ENCODE data around the gene SPPL2B.

SPPL2B gene

DNA sequence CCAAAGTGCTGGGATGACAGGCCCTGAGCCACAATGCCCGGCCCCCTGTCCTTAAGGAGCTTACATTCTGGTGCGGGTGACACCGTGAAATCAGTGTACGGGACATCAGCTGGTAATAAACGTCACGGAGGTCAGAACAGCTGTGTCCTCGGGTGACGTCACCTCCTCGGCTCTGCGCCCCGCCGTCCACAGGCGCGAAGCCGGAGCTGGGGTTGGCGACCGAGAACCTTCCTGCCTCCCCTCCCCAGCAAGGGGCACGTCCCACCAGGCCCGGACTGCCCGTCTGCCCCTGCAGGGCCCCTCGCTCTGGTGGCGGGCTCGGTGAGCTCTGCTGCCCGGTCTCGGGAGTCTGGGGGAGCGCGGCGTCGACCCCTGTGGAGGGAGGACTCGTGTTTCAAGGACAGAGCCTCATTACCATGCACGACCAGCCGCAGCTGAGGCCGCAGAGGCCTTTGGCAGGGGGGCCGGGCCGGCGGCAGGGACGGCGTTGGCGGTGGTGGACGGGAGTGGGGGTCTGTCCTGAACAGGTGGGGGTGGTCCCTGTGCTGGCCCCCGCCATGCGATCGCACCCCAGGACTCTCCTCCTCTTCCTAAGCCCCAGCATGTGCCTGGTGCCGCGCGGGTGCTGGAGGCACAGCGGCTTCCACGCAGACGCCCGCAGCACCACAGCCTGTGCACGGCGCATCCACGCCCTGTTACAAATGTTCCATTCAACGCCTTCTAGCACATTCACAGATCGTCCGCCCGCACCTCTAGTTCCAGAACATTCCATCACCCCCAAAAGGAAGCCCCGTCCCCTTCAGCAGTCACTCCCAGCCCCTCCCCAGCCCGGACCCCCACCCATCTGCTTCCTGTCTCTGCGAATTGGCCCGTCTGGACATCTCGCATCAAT is 25.9 kb upstream of the SPPL2B start:
- no peak for DNase-seq

DNA sequence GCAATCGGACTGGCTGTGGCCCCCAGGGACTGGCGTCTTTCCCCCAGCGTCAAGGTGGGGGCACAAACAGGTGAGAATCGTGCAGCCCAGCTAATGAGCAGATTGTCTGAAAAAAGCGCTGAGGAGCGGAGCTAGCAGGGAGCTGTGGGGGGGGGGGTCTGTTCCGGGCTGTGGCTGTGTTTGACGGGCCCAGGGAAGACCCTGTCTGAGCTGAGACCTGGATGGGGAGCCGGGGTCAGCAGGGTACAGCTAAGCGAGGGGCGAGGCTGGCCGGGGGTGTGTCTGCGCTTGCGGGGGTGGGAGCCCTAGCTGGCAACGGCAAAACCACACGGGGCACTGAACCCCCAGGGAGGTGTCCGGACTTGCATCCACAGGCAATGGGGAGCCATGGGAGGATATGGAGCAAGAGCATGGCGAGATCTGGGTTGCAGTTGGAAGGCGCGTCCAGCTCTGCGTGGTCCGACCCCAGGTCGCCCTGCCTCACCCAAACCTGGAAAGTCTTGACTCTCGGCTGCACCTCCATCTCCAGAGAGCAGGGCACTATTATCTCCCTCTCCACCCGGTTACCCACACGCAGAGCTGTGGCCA is 25.2 kb upstream of the SPPL2B start:
- DNase-seq, result no peak

DNA sequence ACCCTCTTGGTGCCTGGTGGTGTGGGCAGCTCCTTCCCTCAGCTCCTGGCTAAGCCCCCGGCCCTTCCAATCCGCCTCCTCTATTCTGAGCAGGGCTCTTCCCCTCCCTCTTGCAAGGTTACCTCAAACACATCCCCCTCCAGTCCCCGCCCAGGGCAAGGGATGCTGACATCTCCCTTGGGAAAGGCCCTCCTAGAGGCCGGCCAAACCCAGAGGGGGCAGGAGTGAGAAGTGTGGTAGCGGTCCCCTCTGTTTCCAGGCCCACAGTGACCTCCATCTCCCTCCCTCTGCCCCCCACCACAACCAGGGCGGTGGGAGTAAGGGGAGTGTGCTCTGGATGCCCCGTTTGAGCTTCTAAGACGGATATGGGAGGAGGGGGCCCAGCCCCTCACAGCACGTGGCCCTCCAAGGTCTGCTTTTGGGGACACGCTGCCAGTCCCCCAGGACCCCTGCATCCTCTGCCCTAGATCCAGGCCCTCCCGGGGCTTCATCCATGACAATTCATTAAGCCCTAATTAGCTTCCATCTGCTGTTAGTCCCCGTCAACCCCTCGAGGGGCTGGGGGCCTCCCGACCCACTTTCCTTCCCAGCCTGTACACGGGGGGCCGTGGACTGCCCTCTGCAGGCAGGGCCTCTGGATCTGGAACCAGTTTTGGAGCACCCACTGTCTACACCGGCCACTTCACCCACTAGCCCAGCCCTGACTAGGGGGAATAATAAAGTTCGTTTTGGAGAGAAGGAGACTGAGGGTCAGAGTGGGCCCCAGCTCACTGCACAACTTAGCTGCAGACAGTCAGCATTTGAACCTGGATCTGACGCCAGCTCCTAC is 22.8 kb upstream of the SPPL2B start:
- no peak for DNase-seq

DNA sequence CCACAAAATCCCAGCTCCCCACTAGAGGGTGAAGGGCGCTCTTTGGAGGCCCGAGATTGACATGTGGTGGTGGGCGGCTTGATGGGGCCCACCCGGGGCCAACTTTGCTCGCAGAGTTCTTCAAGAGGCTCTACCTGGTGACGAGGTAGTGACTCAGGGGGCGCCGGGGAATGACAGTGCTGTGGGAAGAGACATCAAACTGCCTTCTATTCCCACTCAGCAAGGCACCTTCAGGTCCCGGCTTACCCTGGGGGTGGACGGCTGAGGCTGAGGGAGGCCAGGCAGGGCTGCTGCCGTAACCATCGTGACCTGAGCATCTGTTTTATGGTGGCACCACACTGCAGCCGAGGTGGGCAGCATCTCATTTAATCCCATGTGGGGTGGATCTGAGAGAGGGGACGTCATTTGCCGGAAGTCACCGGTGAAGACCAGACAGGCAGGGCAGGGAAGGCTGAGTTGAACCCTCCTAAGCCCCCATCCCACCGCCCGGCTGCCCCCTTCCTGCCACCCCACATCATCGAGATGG is 22.1 kb upstream of the SPPL2B start:
- no peak for DNase-seq

DNA sequence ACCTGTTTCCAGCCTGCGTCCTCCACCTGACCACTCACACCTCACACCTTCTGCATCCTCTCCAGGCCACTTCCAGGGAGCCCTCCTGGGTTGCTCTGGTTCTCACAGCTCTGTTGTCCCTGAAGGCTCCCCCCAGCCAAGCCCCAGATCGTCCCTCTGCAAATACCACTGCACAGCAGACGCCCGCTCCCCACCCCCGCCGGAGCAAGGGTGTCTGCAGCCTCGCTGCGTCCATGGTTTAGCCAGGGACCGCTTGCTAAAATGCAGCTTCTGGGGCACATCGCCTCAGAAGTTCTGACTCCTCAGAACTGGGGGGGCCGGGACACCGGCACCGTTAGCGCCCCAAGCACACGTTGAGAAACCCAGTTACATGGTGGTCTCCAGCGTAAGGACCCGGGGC is 21.5 kb upstream of the SPPL2B start:
- DNase-seq, result no peak

DNA sequence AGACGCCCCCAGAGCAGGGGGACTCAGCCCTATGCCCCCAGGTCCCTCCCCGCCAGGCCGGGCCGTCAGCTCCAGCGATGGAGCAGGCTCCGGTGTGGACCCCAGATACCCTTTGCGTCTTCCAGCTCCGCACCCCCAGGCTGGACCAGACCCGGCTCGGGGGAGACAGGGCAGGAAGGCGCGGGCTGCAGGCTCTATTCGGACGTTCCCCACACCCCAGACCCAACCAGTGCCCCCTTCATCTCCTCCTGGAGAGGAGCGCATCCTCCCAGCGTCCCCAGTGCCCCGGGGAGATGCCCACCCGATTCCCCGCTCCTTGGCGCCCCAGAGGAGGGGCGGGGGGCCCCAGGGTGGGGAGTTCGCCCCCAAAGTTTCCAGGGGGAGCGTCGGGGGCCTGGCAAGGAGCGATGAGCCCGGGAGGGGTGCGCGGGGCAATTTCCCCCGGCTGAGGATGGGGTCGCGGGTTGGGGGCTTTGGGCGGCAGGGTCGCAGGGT is 20.9 kb upstream of the SPPL2B start:
- no peak for DNase-seq

DNA sequence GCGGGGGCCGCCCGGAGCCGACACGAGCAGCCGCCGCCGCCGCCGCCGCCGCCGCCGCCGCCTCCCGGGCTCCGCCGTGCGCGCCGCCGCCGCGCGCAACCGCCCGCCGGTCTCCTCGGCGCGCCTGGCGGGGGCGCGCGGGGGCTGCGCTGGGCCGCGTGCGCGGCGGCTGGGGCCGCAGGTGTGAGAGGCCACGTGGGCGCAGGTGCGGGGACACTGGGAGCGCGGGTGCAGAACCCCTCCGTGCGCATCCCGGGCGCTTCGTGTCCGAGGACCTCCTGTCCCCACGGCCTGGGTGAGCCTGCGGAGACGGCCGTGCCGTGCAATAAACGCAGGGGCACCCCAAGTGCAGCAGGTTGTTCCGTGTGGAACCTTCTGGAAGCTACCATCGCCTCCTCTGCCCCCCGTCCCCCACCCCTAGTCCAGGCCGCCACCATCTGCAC is 20.3 kb upstream of the SPPL2B start, which contains the start of gene LINGO3:
LINGO3 (minus strand) TSS at position 41 of the 443 bp plus-strand sequence. CDS start 16,378 bp downstream, outside the sequence.
- no peak for DNase-seq

DNA sequence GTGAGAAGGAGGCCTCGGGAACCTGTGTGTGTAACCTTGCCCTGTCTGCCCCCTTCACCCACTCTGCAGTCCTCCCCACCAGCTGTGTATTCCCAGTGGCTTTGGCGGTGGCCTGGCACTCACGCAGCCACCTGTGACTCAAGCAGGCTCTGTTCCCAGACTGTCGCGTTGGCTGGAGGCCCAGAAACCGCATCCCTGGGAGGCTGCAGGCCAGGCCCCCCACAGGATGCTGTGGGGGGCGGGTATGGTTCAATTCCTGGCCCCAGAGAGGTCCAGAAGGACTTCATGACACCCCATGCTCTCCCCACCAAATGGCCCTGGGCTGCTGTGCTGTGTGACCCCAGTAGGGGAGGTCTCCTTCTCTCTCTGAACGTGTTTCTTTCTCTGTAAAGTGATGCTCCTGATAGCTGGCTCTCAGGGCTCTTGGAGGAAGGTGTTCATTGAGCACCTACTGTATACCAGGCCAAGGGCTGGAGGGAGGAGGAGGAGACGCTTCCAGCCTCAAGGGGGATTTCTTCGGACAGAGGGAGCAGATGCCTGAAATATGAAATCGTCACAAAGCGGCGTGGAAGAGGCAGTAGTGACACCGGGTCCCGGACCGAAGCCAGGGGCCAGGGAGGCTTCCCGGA is 18.6 kb upstream of the SPPL2B start:
- DNase-seq, result no peak

DNA sequence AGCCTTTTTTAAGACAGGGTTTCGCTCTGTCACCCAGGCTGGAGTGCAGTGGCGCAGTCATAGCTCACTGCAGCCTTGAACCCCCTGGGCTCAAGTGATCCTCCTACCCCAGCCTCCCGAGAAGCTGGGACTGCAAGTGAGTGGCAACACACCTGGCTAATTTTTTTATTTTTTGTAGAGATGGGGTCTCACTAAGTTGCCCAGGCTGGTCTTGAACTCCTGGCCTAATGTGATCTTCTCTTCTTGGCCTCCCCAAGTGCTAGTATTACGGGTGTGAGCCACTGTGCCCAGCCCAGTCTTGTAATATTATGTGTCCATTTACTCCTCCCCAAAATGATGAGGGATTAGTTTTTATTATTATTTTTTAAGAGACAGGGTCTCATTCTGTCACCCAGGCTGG is 17.4 kb upstream of the SPPL2B start:
- no peak for DNase-seq

DNA sequence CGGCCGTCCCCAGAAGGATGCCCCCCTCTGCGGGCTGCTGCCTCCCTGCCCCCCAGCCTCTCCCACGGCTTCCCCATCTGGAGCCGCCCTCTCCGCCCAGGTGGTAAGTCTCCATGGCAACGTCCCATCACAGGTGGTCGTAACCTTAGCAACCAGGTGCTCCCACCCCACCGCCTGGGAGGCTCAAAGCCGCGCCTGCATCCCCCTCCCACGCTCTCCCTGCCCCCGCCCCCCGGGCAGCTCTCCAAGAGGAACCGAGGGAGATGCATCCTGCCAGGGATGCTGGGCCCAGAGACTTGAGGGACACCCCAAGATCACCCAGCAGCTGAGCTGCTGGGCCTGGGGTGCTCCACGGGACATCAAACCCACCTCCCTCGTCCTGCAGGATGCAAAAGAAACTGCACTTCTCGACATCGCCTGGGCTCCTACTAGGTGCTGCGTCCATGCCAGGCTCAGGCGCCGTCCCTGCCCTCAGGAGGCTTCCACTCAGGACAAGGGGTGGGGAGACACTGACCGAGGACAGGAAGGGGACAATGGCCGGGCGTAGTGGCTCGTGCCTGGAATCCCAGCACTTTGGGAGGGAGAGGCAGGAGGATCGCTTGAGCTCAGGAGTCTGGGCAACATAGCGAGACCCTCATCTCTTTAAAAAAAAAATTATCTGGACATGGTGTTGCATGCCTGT is 15.5 kb upstream of the SPPL2B start:
- DNase-seq, result no peak

DNA sequence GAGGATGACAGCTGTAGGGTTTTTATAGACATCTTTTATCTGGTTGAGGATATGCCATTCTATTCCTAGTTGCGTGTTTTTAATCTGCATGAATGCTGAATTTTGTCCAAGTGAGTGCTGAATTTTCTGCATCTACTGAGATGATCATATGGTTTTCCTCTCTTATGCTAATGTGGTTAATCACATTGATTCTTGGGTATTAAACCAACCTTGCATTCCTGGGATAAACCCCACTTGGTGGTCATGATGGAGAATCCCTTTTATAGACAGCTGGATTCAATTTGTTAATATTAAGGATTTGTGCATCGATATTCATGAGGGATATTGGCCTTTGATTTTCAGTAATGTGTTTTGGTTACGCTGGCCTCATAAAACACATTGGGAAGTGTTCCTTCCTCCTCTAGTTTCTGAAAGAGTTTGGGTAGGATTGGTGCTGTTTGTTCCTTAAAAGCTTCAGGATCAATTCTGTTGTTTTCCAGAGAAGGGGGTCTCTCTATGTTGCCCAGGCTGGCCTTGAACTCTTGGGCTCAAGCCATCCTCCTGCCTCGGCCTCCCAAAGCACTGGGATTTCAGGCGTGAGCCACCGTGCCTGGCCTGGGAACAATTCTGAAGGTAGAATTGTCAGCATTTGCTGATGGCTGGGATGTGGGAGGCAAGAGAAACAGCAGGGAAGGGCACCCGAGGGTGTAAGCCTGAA is 13.2 kb upstream of the SPPL2B start:
- DNase-seq, result no peak

DNA sequence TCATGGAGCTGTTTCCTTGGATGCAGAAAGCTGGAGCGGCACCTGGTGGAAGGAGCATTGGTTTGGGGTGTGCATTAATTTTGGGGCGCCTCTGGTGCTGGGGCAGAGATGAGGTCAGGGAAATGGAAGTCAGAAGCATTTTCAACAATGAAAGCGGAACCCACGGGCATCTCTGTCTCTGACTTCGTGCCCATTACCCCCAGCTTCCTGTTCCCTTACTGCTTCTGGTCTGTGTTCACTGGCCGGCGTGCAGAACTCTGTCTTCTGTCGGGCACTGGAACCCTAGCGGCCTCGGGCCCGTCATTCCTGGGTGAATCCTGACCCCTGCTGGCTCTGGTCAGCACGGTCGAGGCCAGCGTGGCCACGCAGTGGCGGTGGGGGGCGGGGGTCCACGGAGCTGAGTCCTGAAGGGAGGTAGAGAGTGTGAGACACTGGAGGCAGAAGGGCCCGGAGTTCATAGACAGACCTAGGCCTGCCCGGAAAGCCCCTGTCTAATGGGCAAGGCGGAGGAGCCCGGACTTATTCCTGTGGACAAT is 12.6 kb upstream of the SPPL2B start:
- no peak for DNase-seq

DNA sequence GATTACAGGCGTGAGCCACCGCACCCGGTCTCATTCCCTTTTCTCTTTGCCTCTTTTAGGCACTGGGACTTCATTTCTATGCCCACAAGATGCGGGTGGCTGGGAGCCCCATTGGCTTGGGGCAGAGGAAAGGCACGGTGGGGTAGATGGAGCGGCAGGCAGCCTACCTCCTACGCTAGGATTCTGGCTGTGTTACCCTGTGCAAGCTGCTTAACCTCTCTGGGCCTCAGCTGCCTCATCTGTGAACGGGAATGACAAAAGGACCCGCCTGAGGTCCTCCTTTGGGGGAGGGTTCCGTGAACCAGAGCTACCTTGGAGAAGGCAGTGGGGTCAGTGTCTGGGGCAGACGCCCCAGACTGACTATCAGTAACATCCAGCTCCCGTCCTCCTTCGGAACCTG is 11.2 kb upstream of the SPPL2B start:
- no peak for DNase-seq

DNA sequence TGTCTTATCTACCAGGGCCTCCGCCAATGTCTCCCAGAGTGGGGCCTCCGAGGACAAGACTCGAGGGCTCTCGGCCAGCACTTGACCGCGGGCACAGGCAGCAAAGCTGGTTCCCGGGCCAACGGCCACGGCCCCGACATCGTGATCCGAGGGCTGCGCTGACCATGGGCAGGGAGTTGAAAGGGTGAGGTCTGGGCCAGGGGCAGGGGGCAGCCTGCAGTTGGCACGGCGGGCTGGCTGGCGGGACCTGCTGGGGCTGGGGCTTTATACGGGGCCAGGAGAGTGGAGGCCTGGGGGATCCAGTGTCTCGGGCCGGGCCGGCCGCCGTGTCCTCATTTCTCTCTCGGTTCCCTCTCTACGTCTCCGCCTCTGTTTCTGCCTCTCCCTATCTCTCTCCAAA is 10.7 kb upstream of the SPPL2B start:
- no peak for DNase-seq

DNA sequence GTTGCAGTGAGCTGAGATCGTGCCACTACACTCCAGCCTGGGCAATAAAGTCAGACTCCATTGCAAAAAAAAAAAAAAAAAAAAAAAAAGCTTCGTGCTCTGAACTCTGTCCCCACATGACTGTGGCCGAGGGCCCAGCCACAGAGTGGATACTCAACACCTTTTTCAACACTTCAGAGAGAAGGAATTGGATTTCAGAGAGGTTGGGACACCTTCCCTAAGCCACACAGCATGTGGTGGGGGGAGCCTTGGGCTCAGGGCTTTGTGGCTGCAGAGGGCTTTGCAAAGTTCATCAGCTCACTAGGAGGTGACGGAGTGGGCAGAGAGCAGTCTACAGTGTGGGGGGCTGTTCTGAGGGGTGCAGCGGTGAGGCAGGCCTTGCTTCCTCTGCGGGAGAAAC is 9.6 kb upstream of the SPPL2B start:
- no peak for DNase-seq

DNA sequence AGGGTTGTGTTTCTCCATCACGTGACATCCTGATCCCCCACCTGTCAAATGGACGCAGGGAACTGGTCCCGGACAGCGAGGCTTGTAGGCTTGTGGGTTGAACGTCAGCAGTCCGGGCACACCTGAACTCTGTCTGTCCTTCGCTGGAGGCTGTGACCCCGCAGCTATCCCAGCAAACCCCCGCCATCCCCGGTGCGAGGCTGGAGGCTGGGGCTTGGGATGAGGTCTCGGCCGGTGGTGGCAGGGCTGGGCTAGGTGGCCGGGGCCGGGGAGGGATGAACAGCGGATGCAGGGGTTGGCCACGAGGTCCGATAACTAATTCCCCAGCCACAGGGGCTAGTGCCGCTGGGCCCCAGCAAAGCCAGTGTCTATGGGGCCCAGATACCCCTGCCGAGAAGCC is 8.9 kb upstream of the SPPL2B start:
- DNase-seq, result no peak

DNA sequence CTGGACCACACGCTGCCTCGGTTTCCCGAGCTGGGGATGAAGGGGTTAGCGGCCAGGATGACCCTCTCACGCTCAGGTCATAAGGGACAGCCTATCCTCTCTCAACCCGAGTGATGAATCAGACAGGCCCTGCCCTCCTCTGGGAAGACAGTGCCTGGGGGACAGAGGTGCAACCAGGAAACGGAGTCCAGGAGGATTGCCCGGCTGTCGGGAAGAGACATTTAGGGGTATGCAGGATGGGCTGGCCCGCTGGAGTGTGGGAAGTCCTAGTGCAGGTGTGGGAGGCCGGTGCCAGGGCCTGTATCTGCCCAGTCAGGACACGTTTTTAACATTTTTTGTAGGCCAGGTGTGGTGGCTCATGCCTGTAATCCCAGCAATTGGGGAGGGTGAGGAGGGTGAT is 8.4 kb upstream of the SPPL2B start:
- no peak for DNase-seq

DNA sequence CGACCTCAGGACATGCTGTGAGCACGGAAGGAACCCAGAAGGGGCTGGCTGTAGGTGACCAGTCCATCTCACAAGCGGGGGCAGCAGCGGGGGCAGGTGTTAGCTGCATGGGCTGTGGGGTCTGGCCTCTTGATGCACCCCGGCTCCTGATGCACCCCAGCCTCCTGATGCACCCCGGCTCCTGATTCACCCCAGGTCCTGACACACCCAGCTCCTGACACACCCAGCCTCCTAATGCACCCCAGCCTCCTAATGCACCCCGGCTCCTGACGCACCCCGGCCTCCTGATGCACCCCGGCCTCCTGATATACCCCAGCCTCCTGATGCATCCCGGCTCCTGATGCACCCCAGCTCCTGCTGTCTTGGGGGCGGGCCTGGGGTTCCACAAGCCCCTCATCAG is 7.5 kb upstream of the SPPL2B start:
- no peak for DNase-seq

DNA sequence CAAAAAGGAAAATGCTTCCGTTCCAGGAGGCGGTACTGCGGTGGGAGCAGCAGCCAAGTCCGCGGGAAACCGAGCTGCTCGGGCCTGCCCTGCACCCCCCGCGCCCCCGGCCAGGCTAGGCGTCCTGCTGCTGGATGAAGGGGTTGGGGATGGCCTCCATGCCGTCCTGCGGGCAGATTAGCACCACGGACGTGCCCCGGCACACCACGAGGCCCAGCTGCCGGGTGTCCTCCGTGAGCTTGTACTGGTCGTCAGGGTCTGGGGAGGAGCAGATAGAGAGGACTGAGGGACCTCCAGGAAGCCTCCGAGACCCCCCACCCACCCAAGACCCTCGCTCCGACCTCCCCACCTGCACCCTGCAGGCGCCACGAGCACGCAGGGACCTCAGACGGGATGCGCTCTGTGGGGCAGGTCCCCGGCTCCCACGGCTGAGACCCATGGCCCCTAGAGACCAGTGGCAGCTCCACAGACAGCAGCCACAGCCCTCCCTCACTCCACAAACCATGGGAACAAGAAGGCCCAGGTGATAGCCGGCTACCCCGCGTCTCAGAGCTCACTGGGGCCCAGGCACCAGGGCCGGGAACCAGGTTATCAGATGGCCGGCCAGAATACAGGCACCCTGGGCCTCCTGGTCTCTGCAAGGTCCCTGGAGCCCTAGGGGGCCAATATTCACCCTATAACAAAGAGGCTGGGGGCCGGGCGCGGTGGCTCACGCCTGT is 6.8 kb upstream of the SPPL2B start:
- no peak for DNase-seq

DNA sequence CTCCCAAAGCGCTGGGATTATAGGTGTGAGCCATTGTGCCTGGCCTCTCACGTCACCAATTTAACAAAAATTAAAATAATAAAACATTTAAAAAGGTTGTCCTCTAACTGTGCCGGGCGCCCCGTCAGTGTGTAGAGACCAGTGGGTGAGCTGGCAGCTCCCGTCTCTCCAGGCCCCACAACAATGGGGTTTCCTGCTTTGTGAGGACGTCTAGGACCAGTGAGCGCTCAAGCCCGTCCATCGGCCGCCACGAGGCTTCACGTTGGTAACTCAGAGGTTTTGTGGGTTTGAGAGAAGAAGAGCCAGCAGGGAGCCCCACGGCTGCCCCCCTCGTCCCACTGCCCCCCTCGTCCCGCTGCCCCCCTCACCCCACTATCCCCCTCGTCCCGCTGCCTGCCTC is 4.8 kb upstream of the SPPL2B start:
- DNase-seq, result no peak
